Measurements from ENCODE around the gene GGN.

Gene GGN

DNA sequence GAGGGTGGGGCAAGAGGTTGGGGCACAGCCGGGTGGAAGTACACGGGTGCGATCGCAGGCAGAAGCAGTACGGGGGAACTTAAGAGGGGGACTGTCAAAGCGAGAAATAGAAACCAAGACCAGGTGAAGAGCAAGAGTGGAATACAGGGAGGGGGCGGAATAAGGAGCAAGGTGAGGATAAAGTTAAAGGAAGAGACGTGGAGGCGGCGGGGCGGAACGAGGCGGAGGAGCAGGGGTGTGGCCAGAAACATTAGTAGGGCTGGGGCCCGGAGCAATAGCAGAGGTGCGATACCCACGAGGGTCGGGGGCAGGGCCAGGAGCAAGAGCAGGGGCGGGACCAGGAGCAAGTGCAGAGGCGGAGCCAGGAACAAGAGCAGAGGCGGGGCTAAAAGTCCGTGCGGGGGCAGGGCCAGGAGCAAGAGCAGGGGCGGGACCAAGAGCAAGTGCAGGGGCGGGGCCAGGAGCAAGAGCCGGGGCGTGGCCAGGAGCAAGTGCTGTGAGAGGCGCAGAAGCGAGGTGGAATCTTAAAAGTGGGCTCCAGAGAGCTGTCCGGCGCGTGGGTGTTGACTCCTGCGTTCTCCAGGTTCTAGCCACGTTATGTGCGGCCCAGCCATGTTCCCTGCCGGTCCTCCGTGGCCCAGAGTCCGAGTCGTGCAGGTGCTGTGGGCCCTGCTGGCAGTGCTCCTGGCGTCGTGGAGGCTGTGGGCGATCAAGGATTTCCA, 51.0 kb downstream of the GGN start:
- no peak for TF ChIP-seq CTCF (IDR thresholded peaks at IDR 0.05; ENCODE audit: borderline replicate concordance, insufficient read depth, low read depth, low read length)

DNA sequence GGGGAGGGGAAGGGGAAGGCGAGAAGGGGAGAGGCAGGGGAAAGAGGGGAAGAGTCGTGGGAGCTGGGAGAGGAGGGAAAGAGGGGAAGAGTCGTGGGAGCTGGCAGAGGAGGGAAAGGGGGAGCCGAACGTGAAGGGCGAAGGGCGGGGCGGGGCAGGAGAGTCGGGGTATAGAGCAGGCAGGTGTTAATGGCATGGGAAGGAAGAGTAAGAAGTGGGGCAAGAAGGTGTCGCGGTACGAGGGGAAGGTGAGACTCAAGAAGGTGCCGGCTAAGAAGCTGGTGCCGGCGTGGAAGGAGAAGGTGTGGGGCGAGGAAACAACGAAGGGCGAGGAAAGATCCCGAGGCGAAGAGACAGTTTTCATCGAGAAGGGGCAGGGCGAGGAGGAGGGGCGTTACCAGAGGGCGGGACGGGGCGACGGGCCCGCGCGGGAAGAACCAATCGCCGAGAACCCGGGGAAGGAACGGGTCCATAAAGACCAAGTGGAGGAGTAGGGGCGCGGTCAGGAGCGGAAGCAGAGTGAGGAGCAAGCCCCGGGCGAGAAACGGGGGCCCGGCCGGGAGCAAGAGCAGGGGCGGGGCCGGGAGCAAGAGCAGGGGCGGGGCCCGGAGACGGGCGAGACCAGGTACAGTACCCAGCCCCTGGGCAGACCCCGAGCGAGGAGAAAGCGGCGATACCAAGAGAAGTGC, 51.7 kb downstream of the GGN start:
- peak overlapping the region; percentile 72 for H3K4me3 ChIP-seq (ENCODE audit: low read depth, low read length)
- no peak for TF ChIP-seq CTCF (IDR thresholded peaks at IDR 0.05; ENCODE audit: borderline replicate concordance, insufficient read depth, low read depth, low read length)

More for the DNA sequence above, 51.0 kb downstream of the GGN start:
- H3K4me3 ChIP-seq (ENCODE audit: low read depth, low read length) = peak overlapping the region; percentile 72
